ENCODE results near the gene MST1R.
"Not testable (repeated sequence)": the region's sequence is repeated elsewhere in the genome, so short reads cannot be mapped to it uniquely, and the experiment has no call there.

Gene MST1R

DNA sequence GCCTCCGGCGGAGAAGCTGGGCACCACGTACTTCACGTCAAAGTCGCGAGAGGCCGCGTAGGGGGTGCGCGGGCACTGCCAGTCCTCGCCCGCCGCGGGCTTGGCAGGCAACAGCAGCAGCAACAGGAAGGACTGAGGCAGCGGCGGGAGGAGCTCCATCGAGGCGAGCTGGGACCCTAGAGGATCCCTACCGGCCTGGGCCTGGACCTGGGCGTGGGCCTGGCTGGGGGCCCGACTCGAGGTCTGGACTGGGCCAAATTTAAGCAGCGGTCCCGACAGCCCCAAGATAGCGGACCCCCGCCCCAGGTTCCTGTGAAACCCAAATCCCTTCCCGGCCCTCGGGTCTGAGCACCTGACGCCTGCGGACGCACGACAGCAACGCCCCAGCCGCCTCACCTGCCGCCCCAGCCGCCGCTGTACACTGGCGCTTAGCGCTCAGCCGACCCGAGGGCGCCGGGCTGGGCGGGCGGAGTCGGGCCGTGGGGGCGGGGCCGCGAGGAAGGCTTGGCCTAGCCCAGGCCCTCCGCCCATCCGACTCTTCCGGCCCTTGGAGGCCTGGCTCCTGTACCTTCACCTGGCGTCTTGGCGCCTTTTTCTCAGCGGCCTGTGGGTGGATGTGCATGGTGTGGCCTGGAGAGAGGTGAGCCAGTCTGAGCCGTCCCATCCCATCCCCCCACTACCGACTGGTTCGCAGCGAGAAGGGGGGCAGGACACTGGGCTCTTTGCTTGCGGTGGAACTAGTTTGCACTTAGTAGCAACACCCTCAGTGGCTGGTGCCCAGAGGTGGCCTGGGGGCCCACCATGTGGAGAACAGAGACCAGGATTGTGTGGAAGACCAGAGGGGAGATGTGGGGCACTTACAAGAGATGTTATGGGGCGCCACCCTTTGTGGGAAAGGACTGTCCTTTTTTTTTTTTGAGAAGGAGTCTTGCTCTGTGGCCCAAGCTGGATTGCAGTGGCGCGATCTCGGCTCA lies at the start of gene MST1R:
Gene MST1R, minus strand, starts transcription at position 423 of the 974 bp plus-strand sequence. Its CDS starts 264 bp downstream, at position 159.
- no peak for DNase-seq

GRCh38 chr3:49952924-49953323 lies 49.3 kb upstream of the MST1R start:
- no peak for DNase-seq

DNA sequence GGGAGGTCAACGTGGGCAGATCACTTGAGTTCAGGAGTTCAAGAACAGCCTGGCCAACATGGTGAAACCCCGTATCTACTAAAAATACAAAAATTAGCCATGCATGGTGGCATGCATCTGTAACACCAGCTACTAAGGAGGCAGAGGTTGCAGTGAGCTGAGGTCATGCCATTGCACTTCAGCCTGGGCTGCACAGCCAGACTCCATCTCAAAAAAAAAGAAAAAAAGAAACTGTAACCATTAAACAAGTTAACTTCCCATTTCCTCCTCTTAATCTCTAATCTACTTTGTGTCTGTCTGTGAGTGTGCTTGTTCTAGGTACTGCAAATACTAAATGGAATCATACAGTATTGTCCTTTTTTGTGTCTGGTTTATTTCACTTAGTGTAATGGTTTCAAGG lies 39.0 kb upstream of the MST1R start:
- no peak for DNase-seq

DNA sequence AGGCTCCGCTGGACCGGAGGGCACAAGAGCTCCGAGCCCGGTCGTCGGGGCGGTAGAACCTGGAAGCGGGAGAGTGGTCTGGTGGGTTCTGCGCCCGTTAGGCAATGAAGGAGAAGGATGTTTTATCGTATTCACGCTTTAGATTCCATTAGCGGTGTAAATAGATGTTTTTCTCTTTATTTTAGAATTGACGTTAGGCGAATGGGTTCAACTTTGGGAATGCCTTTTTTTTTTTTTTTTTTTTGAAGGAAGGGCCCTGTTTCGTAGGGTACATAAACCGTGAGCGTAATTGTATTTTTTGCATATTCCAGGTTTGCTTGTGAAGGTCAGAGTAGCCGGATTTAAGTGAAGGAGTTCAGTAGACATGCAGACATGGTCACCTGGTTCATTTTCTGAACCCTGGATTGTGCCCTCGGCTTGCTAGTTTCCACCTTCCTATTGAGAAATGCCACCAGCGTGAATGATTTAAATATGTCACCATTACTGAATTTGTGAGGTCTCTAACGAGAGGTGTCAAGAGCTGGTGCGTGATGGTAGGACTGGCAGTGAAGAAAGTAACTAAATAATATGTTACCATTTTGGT lies 37.1 kb upstream of the MST1R start:
- no peak for DNase-seq

- peak; percentile 95 for DNase-seq
Measured at GRCh38 chr3:49939858-49940666, 36.4 kb upstream of the MST1R start, which contains the start of gene RBM6. Gene RBM6 (plus strand): TSS chr3:49940150. CDS start chr3:49962642, 22,492 bp downstream.

GRCh38 chr3:49937090-49937489 lies 33.4 kb upstream of the MST1R start:
- DNase-seq, result no peak

DNA sequence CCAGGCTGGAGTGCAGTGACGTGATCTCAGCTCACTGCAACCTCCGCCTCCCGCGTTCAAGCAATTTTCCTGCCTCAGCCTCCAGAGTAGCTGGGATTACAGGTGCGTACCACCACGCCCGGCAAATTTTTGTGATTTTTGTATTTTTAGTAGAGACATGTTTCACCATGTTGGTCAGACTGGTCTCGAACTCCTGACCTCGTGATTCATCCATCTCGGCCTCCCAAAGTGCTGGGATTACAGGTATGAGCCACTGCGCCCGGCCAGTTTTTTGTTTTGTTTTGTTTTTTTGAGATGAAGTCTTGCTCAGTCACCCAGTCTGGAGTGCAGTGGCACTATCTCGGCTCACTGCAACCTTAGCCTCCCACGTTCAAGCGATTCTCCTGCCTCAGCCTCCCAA lies 28.6 kb upstream of the MST1R start:
- not testable (repeated sequence) for DNase-seq

DNA sequence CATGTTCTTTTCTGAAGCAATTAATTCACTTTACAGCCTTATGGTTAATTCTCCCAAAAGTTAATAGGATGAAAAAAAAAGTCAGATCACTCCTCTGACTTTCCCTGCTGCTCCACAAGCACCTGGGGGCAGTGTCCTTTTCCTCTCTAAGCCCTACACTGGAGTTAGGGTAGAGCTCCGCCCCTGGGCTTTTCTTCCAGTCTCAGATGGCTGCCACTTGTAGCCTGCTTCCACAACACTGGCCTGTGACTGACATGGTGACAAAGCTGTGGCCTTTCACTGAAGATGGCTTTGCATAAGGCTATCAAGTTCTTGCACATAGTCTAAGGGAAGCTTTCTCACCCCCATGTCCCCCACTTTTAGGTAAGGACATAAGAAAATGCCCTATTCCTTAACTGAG lies 27.2 kb upstream of the MST1R start:
- peak; percentile 29 for DNase-seq

DNA sequence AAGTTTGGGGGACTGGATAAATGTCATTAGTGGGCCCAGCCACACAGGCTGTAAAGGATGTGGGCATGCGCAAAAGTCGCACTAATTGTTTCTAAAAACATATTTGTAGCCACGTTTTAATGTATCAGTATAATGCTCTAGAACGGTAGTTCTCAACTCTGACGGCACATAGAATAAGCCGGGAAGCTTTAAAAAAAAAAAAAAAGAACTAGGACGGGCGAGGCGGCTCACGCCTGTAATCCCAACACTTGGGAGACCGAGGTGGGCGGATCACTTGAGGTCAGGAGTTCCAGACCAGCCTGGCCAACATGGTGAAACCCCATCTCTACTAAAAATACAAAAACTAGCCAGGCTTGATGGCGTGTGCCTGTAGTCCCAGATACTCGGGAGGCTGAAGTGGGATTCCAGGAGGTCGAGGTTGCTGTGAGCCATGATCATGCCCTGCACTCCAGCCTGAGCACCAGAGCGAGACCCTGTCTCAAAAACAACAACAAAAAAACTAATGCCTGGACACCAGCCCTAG lies 26.6 kb upstream of the MST1R start:
- no peak for DNase-seq

GRCh38 chr3:49929291-49930167 lies 25.9 kb upstream of the MST1R start, which contains the start of gene MON1A:
Gene MON1A (minus strand): TSS chr3:49929811. CDS start chr3:49913346, 16,465 bp downstream.
- DNase-seq, result peak; percentile 95

DNA sequence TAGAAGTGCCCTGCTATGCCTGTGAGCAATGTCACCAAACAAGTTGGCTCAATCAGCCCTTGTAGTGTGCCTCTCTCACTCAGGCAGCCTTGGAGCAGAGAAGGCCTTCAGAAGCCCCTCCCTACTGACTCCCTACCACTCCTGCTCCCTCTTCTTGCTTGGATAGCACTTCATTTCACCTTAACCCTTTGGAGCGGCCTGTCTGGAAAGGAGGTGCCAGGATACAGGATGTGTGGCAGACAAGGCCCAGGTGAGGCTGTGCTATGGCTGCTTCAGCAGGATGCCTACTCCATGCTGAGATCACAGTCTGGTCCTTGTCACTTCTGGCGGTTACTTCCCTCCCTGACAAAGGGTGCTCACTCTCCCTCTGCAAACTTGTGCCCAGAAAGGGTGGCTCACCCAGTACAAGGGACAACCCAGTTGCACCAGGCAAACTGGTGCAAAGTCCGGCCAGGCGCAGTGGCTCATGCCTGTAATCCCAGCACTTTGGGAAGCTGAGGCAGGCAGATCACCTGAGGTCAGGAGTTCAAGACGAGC lies 24.9 kb upstream of the MST1R start:
- DNase-seq, result no peak

DNA sequence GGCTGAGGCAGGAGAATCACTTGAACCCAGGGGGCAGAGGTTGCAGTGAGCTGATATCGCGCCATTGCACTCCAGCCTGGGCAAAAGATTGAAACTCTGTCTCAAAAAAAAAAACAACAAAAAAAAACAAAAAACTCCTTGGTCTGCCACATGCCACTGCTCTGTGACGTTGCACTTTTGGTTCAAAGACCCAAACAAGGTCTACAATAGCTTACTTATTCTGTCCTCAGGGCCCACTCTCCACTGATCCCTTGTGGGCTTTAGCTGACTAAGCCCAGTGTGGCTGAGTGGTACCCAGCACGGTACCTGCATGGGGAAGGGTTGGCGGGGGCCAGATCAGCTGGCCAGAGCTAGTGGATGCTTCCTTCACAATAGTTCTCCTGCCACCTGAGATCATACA lies 24.1 kb upstream of the MST1R start:
- no peak for DNase-seq

GRCh38 chr3:49926117-49926728 lies 22.6 kb upstream of the MST1R start:
- no peak for DNase-seq

GRCh38 chr3:49925485-49925884 lies 21.8 kb upstream of the MST1R start:
- no peak for DNase-seq

DNA sequence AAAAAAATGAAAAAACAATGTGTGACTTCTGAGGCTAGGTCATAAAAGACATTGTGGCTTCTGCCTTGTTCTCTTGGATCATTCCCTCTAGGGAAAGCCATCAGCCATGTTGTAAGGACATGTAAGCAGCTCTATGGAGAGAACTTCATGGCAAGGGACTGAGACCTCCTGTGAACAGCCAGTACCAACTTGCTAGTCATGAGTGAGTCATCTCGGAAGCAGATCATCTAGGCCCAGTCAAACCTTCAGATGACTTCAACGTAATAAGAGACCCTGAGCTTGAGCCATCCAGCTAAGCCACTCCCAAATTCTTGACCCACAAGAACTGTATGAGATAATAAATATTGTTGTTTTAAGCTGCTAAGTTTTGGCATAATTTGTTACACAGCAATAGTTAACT lies 21.0 kb upstream of the MST1R start:
- DNase-seq, result peak; percentile 85

- DNase-seq, result not testable (repeated sequence)
Measured at GRCh38 chr3:49917806-49918590, 14.3 kb upstream of the MST1R start.

DNA sequence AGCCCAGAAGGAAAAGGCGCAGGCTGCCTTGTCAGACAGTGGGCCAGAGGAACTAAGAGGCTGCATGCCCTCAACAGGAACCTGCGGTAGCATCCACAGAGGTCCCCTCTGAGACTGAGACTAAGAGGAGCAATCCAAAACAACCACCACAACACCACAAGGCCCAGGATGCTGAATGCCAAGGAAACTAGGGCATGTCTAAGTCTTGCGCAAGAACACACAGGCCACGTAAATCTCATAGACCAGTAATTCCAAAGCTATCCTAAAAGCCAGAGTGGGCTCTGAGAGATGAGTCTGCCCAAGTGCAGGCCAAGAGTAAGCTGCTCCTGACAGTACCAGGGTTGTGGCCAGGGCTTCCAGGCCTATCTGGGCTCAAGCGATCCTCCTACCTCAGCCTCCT lies 13.0 kb upstream of the MST1R start:
- peak; percentile 62 for DNase-seq

DNA sequence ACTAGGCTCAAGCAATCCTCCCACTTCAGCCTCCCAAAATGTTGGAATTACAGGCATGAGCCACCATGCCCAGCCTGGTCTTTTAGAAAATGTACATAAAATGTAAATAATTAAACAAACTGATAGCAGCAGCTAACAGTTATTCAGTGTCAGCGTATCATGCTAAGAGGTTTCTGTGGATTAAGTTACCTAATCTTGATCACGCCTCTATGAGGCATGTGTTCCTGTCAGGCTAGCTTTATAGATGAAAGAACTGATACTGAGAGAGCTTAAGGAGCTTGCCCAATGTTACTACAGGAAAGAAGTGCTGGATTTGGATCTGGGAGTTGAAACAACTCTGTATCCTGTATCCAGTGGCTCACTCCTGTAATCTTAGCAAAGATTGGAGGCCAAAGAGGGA lies 11.2 kb upstream of the MST1R start:
- DNase-seq, result no peak

GRCh38 chr3:49912881-49913281 lies 9.2 kb upstream of the MST1R start:
- DNase-seq, result no peak

DNA sequence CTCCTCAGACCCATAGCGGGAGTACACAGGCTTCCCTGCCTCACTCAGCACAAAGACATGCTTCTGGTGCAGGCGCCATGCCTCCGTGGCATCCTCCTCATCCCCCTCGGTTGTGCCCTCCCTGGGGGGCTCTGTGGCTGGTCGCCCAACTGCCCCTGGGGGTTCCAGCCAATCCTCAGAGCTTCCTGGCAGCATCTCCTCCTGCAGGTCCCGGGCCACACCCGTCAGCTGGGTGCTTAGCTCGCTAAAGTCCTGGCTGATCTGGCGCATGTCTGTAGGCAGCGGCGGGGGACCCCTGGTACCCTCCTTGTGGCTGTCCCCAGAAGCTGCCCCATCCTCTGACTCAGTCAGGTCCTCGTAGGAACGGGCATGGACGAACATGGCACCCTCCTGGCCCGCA lies 7.9 kb upstream of the MST1R start:
- DNase-seq, result no peak

DNA sequence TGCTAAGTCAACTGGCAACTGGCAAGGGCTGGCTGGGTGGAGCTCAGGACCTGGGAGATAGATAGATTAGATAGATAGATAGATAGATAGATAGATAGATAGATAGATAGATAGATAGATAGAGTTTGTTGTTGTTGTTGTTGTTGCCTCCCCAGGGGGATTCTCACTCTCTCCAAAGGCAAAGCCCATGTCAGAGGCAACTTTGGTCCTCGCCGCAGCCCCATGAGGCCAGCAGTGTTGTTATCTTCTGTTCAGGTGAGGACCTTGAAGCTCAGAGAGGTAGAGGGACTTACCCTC lies 7.4 kb upstream of the MST1R start:
- DNase-seq, result no peak

Data from EL (cell line).